Left renal cortex interstitium (tissue), 4 donors: Measurements from ENCODE around the gene PCDHB5. TPM values are rescaled to one million over a fixed set of nuclear protein-coding genes. Genes with fewer than 3 reads are reported as not detected.
"Not testable (repeated sequence)": the region's sequence is repeated elsewhere in the genome, so short reads cannot be mapped to it uniquely, and the experiment has no call there.

ENCODE experiments used
- DNase-seq, 4 donors: peaks; one replicate each; pipeline ENCODE4 v3.0.0-alpha.2; 2013; ENCODE audit warnings: low read depth in 4 of 4, low spot score in 2 of 4, missing footprints in 1 of 4
- polyA plus RNA-seq, 4 donors: library from polyadenylated mRNA; unstranded; fragments of 120-200 nt; gene quantifications; one replicate each; pipeline ENCODE4 v1.2.1, GENCODE V29; 2013; ENCODE audit not compliant: insufficient read length in 4 of 4

PCDHB5 gene
- polyA plus RNA-seq, 4 donors: 5.2 to 10.2 (median 7.8) TPM

- DNase-seq: no peak
These were observed 16.0 kb downstream of the PCDHB5 start for GRCh38 chr5:141150993-141151325.

- DNase-seq: not testable (repeated sequence)
These were observed 16.6 kb downstream of the PCDHB5 start for GRCh38 chr5:141151632-141152031.

GRCh38 chr5:141152096-141152495, 17.1 kb downstream of the PCDHB5 start:
- DNase-seq: not testable (repeated sequence)

GRCh38 chr5:141155540-141156374, 20.8 kb downstream of the PCDHB5 start:
- no peak for DNase-seq

GRCh38 chr5:141157356-141157755, 22.4 kb downstream of the PCDHB5 start:
- DNase-seq: not testable (repeated sequence)

- DNase-seq: not testable (repeated sequence)
These were observed 22.9 kb downstream of the PCDHB5 start for GRCh38 chr5:141157901-141158300.

GRCh38 chr5:141172381-141173204, 37.6 kb downstream of the PCDHB5 start, which contains the start of gene PCDHB7:
Gene PCDHB7 (plus strand): TSS chr5:141172644. CDS start chr5:141172836, 192 bp downstream.
- DNase-seq: peak in 1 of 4 donors; percentile 25

- DNase-seq: not testable (repeated sequence)
These were observed 39.5 kb downstream of the PCDHB5 start for GRCh38 chr5:141174291-141175104.

- no peak for DNase-seq
These were observed 40.9 kb downstream of the PCDHB5 start for GRCh38 chr5:141175933-141176332.

- DNase-seq: not testable (repeated sequence)
These were observed 42.7 kb downstream of the PCDHB5 start, which contains the start of gene PCDHB8 for GRCh38 chr5:141177577-141178191. Gene PCDHB8 (plus strand): TSS chr5:141177790. CDS start chr5:141178035, 245 bp downstream.

- not testable (repeated sequence) for DNase-seq
These were observed 44.4 kb downstream of the PCDHB5 start for GRCh38 chr5:141179371-141179770.

- DNase-seq: not testable (repeated sequence)
These were observed 44.9 kb downstream of the PCDHB5 start for GRCh38 chr5:141179876-141180275.

- DNase-seq: no peak
These were observed 45.3 kb downstream of the PCDHB5 start for GRCh38 chr5:141180313-141180712.

GRCh38 chr5:141182248-141182647, 47.2 kb downstream of the PCDHB5 start, which contains the start of gene PCDHB16:
Gene PCDHB16 (plus strand): TSS chr5:141182387. CDS start chr5:141182560, 173 bp downstream.
- no peak for DNase-seq

- not testable (repeated sequence) for DNase-seq
These were observed 49.3 kb downstream of the PCDHB5 start for GRCh38 chr5:141184117-141184855.

- no peak for DNase-seq
These were observed 52.0 kb downstream of the PCDHB5 start, which contains the start of gene PCDHB9 for GRCh38 chr5:141186897-141187512. Gene PCDHB9 (plus strand): TSS chr5:141187161. CDS start chr5:141187319, 158 bp downstream.
